SK-N-SH treated with all-trans-retinoic acid at 6 μM for 48 hours (cell line): ENCODE results near the gene TNFSF4.

Experiments
- ATAC-seq: fragments of 200-7000 bp; cut with Tn5 transposase; 3 replicates; pipeline ENCODE4 v1.9.1; 2020; ENCODE audit warnings: mild to moderate bottlenecking, moderate library complexity
- ARNTL ChIP-seq: fragments of 450-650 bp; formaldehyde crosslinking; IDR thresholded peaks from 2 replicates; pipeline ENCODE4 v1.5.0; 2020; ENCODE audit warnings: low read depth, mild to moderate bottlenecking, moderate library complexity, borderline replicate concordance
- BACH2 ChIP-seq: fragments of 250-450 bp; sonication (Bioruptor Pico); IDR thresholded peaks from 2 replicates; pipeline ENCODE4 v1.9.0; 2021; ENCODE audit warnings: mild to moderate bottlenecking, borderline replicate concordance
- CSRNP3 ChIP-seq: fragments of 250-450 bp; sonication (Bioruptor Pico); IDR thresholded peaks from 2 replicates; pipeline ENCODE4 v1.5.1; 2021; ENCODE audit warnings: mild to moderate bottlenecking, moderate library complexity
- ESRRG ChIP-seq: fragments of 250-450 bp; sonication (Bioruptor Pico); IDR thresholded peaks from 2 replicates; pipeline ENCODE4 v1.6.1; 2021; ENCODE audit warnings: mild to moderate bottlenecking
- GLIS3 ChIP-seq: fragments of 250-450 bp; sonication (Bioruptor Pico); IDR thresholded peaks from 2 replicates; pipeline ENCODE4 v1.5.0; 2020; ENCODE audit warnings: mild to moderate bottlenecking, moderate library complexity
- ISL1 ChIP-seq: fragments of 250-450 bp; sonication (Bioruptor Pico); IDR thresholded peaks from 2 replicates; pipeline ENCODE4 v2.1.2; 2022; ENCODE audit warnings: mild to moderate bottlenecking, moderate library complexity
- OSR1 ChIP-seq: fragments of 250-450 bp; sonication (Bioruptor Pico); IDR thresholded peaks from 2 replicates; pipeline ENCODE4 v1.8.0; 2022; ENCODE audit warnings: moderate library complexity, mild to moderate bottlenecking, inconsistent platforms
- PATZ1 ChIP-seq: fragments of 250-450 bp; sonication (Bioruptor Pico); IDR thresholded peaks from 2 replicates; pipeline ENCODE4 v1.8.0; 2020; ENCODE audit warnings: mild to moderate bottlenecking, moderate library complexity, borderline replicate concordance
- POU6F1 ChIP-seq: fragments of 250-450 bp; sonication (Bioruptor Pico); IDR thresholded peaks from 2 replicates; pipeline ENCODE4 v1.8.0; 2021; ENCODE audit warnings: low read depth, mild to moderate bottlenecking, moderate library complexity, borderline replicate concordance
- SNAI2 ChIP-seq: fragments of 250-450 bp; sonication (Bioruptor Pico); IDR thresholded peaks from 2 replicates; pipeline ENCODE4 v1.5.0; 2020; ENCODE audit warnings: mild to moderate bottlenecking, moderate library complexity
- TCF4 ChIP-seq: fragments of 250-450 bp; sonication (Bioruptor Pico); IDR thresholded peaks from 2 replicates; pipeline ENCODE4 v1.8.0; 2021; ENCODE audit warnings: mild to moderate bottlenecking, moderate library complexity, borderline replicate concordance
- TOX ChIP-seq: fragments of 250-450 bp; sonication (Bioruptor Pico); IDR thresholded peaks from 2 replicates; pipeline ENCODE4 v1.8.0; 2021; ENCODE audit warnings: mild to moderate bottlenecking, moderate library complexity, borderline replicate concordance
- ZC3H10 ChIP-seq: fragments of 250-450 bp; sonication (Bioruptor Pico); IDR thresholded peaks from 2 replicates; pipeline ENCODE4 v1.5.1; 2021; ENCODE audit warnings: mild to moderate bottlenecking, moderate library complexity
- ZFP30 ChIP-seq: fragments of 450-650 bp; formaldehyde crosslinking; IDR thresholded peaks from 2 replicates; pipeline ENCODE4 v1.5.0; 2022; ENCODE audit warnings: mild to moderate bottlenecking, moderate library complexity
- ZNF565 ChIP-seq: fragments of 450-650 bp; formaldehyde crosslinking; conservative IDR thresholded peaks from 2 replicates; pipeline ENCODE4 v1.5.0; 2020; ENCODE audit warnings: low read depth, mild to moderate bottlenecking, moderate library complexity
- ZNF8 ChIP-seq: fragments of 450-650 bp; formaldehyde crosslinking; IDR thresholded peaks from 2 replicates; pipeline ENCODE4 v1.5.0; 2020; ENCODE audit warnings: mild to moderate bottlenecking, moderate library complexity
- TF ChIP-seq, protein P1 (sequence below): fragments of 250-450 bp; sonication (Bioruptor Pico); IDR thresholded peaks from 2 replicates; pipeline ENCODE4 v1.5.0; 2020; ENCODE audit warnings: mild to moderate bottlenecking, moderate library complexity
- TF ChIP-seq, protein P2 (sequence below): fragments of 250-450 bp; sonication (Bioruptor Pico); IDR thresholded peaks from 2 replicates; pipeline ENCODE4 v1.5.1; 2020; ENCODE audit warnings: low read depth, mild to moderate bottlenecking, moderate library complexity

Gene TNFSF4, protein sequence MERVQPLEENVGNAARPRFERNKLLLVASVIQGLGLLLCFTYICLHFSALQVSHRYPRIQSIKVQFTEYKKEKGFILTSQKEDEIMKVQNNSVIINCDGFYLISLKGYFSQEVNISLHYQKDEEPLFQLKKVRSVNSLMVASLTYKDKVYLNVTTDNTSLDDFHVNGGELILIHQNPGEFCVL

GRCh38 chr1:173206816-173207568, at the start of gene TNFSF4:
Gene TNFSF4 (minus strand): TSS chr1:173207331. CDS start chr1:173207176, 155 bp downstream.
- ATAC-seq = peak; percentile 14
- TF ChIP-seq BACH2 (CRISPR knock-in tag) (no peak), ISL1 (CRISPR knock-in tag) (no peak), POU6F1 (CRISPR knock-in tag) (no peak), SNAI2 (CRISPR knock-in tag) (no peak), OSR1 (CRISPR knock-in tag) (no peak), PATZ1 (CRISPR knock-in tag) (no peak), CSRNP3 (no peak), ZFP30 (no peak), GLIS3 (CRISPR knock-in tag) (no peak), ZC3H10 (CRISPR knock-in tag) (no peak)
- TF ChIP-seq, protein P1, sequence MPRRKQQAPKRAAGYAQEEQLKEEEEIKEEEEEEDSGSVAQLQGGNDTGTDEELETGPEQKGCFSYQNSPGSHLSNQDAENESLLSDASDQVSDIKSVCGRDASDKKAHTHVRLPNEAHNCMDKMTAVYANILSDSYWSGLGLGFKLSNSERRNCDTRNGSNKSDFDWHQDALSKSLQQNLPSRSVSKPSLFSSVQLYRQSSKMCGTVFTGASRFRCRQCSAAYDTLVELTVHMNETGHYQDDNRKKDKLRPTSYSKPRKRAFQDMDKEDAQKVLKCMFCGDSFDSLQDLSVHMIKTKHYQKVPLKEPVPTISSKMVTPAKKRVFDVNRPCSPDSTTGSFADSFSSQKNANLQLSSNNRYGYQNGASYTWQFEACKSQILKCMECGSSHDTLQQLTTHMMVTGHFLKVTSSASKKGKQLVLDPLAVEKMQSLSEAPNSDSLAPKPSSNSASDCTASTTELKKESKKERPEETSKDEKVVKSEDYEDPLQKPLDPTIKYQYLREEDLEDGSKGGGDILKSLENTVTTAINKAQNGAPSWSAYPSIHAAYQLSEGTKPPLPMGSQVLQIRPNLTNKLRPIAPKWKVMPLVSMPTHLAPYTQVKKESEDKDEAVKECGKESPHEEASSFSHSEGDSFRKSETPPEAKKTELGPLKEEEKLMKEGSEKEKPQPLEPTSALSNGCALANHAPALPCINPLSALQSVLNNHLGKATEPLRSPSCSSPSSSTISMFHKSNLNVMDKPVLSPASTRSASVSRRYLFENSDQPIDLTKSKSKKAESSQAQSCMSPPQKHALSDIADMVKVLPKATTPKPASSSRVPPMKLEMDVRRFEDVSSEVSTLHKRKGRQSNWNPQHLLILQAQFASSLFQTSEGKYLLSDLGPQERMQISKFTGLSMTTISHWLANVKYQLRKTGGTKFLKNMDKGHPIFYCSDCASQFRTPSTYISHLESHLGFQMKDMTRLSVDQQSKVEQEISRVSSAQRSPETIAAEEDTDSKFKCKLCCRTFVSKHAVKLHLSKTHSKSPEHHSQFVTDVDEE (CRISPR knock-in tag) = no peak
- TF ChIP-seq, protein P2, sequence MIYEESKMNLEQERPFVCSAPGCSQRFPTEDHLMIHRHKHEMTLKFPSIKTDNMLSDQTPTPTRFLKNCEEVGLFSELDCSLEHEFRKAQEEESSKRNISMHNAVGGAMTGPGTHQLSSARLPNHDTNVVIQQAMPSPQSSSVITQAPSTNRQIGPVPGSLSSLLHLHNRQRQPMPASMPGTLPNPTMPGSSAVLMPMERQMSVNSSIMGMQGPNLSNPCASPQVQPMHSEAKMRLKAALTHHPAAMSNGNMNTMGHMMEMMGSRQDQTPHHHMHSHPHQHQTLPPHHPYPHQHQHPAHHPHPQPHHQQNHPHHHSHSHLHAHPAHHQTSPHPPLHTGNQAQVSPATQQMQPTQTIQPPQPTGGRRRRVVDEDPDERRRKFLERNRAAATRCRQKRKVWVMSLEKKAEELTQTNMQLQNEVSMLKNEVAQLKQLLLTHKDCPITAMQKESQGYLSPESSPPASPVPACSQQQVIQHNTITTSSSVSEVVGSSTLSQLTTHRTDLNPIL (CRISPR knock-in tag) = no peak

DNA sequence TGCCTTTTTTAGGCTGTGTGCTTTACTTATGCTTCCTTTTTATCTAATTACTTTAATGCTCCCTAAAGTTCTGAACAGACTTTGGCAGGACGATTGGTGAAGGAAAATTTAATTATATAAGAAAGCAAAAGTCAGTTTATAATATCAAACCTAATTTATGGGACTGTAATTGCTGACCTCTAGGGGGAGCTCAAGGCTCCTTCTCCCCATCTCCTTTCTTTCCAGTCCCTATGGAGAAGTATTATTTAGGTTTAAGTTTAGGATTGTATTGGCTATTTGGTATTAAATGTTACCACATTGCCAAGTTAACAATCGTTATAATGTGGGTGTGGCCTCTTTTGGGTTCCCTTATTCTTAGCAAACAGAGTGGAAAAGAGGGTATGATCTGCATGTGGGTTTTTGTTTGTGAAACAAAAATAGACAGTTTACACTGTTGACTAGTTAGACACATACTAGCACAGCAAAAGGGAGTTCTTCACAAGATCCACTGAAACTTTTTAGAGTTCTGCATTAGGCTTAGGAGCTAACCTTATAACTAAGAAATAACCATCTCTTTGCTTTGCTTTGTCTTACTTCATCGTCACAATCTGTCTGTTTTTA, 48.2 kb upstream of the TNFSF4 start:
- peak; percentile 77 for ATAC-seq
- TF ChIP-seq ZFP30 (no peak), PATZ1 (CRISPR knock-in tag) (no peak), ESRRG (no peak), POU6F1 (CRISPR knock-in tag) (no peak), ZNF565 (no peak), ISL1 (CRISPR knock-in tag) (no peak), ZNF8 (no peak), ARNTL (CRISPR knock-in tag) (no peak), TCF4 (CRISPR knock-in tag) (no peak), CSRNP3 (no peak), TOX (CRISPR knock-in tag) (no peak)
- TF ChIP-seq, protein P1 (CRISPR knock-in tag) = no peak
